Liver (tissue), 2 donors: ENCODE results near the gene CAMKMT.

Experiments used
- CTCF ChIP-seq: fragments of 150-350 bp; IDR thresholded peaks from 2 replicates; pipeline ENCODE4 v1.5.1; 2017; ENCODE audit warnings: improper control_type of control experiment, low read depth, low read length; ENCODE audit not compliant: missing input control
- MAX ChIP-seq: IDR thresholded peaks from 2 replicates; pipeline ENCODE4 v1.6.1; 2016; ENCODE audit warnings: antibody characterized with exemption
- donor health status: healthy.

- TF ChIP-seq CTCF (no peak), MAX (no peak)
These were observed 411.1 kb downstream of the CAMKMT start for GRCh38 chr2:44772669-44773378.
